Heart left ventricle (tissue), 13 donors: ENCODE results near the gene MLH3.

Experiments
- POLR2A ChIP-seq, 2 donors: fragments of 450-650 bp; IDR thresholded peaks; one replicate each; pipeline ENCODE4 v1.6.1; 2017; ENCODE audit warnings: antibody characterized with exemption in 2 of 2, mild to moderate bottlenecking in 2 of 2, moderate library complexity in 2 of 2
- TF ChIP-seq, protein P1 (sequence below), 12 donors: fragments of 200-600 bp; sonication (generic) in 4 of 12; IDR thresholded peaks; one replicate each; pipeline versions ENCODE4 v1.5.0 to v1.8.0; 2018 to 2022; ENCODE audit warnings: antibody characterized with exemption in 12 of 12, mild to moderate bottlenecking in 5 of 12
- donor health status: ischemic (EF 13 %, LVEDD 7.1; RV severe dilation, severe dysfunction).
- donor health status: DM: no; HTN: yes; CAD: no.
- donor health status: DM: no; HTN: no; CAD: no.
- donor health status: ischemic (EF 25% LVEDD 6.9; RV normal size, moderate dysfunction).
- donor health status: ischemic (EF 25% LVEDD 5.7; RV mildly dilated, moderate dysfunction).
- donor health status: ischemic (EF 35%, LVEDD 5.7; RV mildly dilated, moderate dysfunction).
- donor health status: nonischemic (EF 11% LVEDD 7.7; RV severe dilation, severe dysfunction).
- donor health status: DM: yes; HTN: yes; CAD: no.
- donor health status: PGD.
- donor health status: ischemic (EF 29% LVEDD 5.4; RV normal size, mild dysfunction).
- donor health status: nonischemic (EF 23%, LVEDD 6.1; RV moderate dilation, normal function).

DNA sequence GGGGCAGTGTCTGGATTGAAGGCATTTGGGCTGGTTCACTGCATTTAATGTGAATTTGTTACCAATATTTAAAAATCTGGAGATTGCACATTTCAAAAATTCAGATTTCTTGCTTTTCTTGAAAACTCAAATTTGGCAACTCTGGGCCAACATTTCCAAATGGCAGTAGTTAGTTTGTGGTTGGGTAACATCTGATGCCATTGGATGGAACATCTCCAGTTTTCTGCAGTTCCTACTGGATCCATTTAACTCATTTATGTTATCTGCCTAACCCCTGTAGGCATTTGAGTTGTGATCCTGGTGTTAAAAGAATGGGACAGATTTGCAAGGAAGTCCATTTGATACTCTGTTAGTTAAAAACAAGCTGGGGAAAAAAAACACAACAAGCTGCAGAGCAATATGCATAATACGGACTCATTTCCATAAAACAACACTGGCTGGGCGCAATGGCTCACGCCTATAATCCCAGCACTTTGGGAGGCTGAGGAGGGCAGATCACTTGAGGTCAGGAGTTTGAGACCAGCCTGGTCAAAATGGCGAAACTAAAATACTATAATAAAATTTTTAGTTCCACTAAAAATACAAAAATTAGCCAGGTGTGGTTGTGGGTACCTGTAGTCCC is 40.7 kb downstream of the MLH3 start:
- TF ChIP-seq, protein P1, sequence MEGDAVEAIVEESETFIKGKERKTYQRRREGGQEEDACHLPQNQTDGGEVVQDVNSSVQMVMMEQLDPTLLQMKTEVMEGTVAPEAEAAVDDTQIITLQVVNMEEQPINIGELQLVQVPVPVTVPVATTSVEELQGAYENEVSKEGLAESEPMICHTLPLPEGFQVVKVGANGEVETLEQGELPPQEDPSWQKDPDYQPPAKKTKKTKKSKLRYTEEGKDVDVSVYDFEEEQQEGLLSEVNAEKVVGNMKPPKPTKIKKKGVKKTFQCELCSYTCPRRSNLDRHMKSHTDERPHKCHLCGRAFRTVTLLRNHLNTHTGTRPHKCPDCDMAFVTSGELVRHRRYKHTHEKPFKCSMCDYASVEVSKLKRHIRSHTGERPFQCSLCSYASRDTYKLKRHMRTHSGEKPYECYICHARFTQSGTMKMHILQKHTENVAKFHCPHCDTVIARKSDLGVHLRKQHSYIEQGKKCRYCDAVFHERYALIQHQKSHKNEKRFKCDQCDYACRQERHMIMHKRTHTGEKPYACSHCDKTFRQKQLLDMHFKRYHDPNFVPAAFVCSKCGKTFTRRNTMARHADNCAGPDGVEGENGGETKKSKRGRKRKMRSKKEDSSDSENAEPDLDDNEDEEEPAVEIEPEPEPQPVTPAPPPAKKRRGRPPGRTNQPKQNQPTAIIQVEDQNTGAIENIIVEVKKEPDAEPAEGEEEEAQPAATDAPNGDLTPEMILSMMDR (IDR thresholded peaks at IDR 0.05) = no peak
- TF ChIP-seq POLR2A (IDR thresholded peaks at IDR 0.05) = no peak
